HG03159 (cell line): ENCODE results near the gene TOPORS.

Experiments
- ATAC-seq: cut with Tn5 transposase; IDR thresholded peaks from one replicate; pipeline ENCODE4 v1.9.1; 2021; ENCODE audit warnings: mild to moderate bottlenecking, moderate library complexity; ENCODE audit not compliant: unreplicated experiment

TOPORS gene

DNA sequence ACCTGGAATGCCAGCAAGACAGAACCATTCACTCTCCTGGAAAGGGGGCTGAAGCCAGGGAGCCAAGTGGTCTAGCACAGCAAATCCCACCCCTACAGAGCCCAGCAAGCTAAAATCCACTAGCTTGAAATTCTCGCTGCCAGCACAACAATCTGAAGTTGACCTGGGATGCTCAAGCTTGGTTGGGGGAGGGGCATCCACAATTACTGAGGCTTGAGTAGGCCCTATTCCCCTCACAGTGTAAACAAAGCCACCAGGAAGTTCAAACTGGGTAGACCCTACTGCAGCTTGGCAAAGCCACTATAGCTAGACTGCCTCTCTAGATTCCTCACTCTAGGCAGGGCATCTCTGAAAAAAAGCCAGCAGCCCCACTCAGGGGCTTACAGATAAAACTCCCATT lies 43.7 kb downstream of the TOPORS start:
- ATAC-seq: no peak

DNA sequence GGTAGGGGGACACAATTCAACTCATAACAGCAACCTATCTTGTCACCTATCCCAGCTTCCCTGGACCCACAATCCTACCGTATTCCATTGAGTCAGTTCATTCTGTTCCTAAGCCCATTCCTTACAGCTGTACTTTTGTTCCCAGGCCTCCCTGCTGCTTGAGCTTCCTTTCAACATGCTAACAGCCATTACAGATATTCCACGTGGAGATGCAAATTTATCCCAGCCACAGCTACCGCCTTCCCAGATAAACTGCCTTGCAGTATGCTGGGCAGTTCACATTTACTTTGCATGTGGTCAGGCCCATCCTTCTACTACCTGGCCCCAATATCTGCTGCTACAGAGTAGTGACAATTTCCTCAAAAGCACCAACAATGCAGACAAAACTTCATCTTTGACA lies 49.4 kb downstream of the TOPORS start:
- no peak for ATAC-seq

DNA sequence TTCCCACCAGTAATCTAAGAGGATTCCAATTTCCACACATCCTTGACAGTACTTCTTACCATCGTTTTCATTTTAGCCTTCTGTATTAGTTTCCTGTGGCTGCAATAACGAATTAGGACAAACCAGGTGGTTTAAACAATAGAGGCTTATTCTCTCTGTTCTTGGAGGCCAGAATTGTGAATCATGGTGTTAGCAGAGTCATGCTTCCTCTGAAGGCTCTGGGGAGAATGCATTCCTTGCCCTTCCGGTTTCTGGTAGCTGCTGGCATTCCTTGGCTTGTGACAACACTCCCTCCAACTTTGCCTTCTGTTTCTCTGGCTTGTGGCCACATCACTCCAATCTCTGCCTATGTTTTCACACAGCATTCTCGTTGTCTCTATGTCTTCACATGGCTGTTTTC lies 49.9 kb downstream of the TOPORS start:
- ATAC-seq: no peak

- ATAC-seq: no peak
Observed at GRCh38 chr9:32501868-32502267, 50.5 kb downstream of the TOPORS start.

GRCh38 chr9:32500768-32501167 lies 51.6 kb downstream of the TOPORS start:
- ATAC-seq: no peak

- no peak for ATAC-seq
Observed at GRCh38 chr9:32497921-32498320, 54.5 kb downstream of the TOPORS start.

DNA sequence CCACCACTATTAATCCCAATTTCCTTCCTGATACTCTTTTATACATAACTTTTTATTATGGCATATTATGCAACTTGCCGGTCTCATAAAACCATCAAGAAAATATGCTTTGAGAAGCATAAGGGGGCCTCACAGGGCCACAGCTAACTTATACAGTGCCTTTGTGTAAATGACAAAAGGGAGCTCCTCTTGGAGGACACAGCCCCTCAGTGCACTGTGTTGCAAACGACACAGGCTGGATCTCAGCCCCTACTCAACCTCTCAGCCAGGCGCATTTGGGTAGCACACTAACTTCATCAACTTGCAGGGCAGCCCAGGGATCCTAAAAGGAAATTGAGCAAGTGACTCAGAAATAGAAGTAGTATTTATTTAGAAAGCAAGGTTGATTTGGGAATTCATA lies 61.8 kb downstream of the TOPORS start:
- no peak for ATAC-seq
